ENCODE results near the gene TASL.
A peak's percentile ranks its signal among the peaks of the same experiment; 100 is the strongest.
"Not testable (repeated sequence)": the region's sequence is repeated elsewhere in the genome, so short reads cannot be mapped to it uniquely, and the experiment has no call there.

The TASL gene

DNA sequence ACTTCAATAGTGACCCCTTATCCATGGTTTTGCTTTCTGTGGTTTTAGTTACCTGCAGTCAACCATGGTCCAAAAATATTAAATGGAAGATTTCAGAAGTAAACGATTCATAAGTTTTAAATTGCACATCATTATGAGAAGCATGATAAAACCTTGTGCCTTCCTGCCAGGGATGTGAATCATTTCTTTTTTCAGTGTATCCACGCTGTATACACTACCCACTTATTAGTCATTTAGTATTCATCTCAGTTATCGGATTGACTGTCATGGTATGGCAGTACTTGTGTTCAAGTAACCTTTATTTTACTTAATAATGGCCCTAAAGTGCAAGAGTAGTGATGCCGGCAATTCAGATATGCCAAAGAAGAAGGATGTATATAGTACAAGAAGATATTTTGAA, 37.7 kb upstream of the TASL start:
- H3K4me3 ChIP-seq (ENCODE audit: low read depth, low read length), result no peak overlapping the region
- TF ChIP-seq POLR2A (IDR thresholded peaks at IDR 0.05; ENCODE audit: extremely low read depth, insufficient read length) (no peak), MYC (IDR thresholded peaks at IDR 0.05; ENCODE audit: low read depth, low read length) (no peak)
- TF ChIP-seq, protein P1, sequence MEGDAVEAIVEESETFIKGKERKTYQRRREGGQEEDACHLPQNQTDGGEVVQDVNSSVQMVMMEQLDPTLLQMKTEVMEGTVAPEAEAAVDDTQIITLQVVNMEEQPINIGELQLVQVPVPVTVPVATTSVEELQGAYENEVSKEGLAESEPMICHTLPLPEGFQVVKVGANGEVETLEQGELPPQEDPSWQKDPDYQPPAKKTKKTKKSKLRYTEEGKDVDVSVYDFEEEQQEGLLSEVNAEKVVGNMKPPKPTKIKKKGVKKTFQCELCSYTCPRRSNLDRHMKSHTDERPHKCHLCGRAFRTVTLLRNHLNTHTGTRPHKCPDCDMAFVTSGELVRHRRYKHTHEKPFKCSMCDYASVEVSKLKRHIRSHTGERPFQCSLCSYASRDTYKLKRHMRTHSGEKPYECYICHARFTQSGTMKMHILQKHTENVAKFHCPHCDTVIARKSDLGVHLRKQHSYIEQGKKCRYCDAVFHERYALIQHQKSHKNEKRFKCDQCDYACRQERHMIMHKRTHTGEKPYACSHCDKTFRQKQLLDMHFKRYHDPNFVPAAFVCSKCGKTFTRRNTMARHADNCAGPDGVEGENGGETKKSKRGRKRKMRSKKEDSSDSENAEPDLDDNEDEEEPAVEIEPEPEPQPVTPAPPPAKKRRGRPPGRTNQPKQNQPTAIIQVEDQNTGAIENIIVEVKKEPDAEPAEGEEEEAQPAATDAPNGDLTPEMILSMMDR (IDR thresholded peaks at IDR 0.05; ENCODE audit: low read depth, low read length), result no peak
- TF ChIP-seq, protein P2, sequence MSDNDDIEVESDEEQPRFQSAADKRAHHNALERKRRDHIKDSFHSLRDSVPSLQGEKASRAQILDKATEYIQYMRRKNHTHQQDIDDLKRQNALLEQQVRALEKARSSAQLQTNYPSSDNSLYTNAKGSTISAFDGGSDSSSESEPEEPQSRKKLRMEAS (IDR thresholded peaks at IDR 0.05; ENCODE audit: low read depth, low read length), result no peak
- no peak for DNase-seq (ENCODE audit: low read depth)

DNA sequence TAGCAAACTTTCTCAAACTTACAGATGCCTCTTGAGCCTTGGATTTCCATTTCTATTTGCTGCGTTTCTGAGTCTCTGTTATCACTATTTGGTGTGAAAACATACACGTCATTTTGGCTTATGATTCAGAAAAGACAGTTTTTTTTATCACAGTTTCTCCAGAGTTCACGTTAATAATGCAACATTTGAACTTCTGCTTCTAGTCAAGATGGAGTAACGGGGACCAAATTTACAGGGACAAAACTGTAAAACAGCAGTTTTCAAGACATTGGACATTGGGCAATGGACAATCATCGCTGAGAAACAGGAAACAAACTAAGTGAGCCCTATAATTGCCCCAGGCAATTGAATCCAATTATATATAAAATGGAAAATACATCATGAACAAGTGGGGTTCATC, 36.2 kb upstream of the TASL start:
- H3K4me3 ChIP-seq (ENCODE audit: low read depth, low read length), result peak overlapping the region; percentile 73
- TF ChIP-seq POLR2A (IDR thresholded peaks at IDR 0.05; ENCODE audit: extremely low read depth, insufficient read length) (no peak), MYC (IDR thresholded peaks at IDR 0.05; ENCODE audit: low read depth, low read length) (no peak)
- TF ChIP-seq, protein P2 (IDR thresholded peaks at IDR 0.05; ENCODE audit: low read depth, low read length), result no peak
- TF ChIP-seq, protein P1 (IDR thresholded peaks at IDR 0.05; ENCODE audit: low read depth, low read length), result no peak
- DNase-seq (ENCODE audit: low read depth), result peak; percentile 84

DNA sequence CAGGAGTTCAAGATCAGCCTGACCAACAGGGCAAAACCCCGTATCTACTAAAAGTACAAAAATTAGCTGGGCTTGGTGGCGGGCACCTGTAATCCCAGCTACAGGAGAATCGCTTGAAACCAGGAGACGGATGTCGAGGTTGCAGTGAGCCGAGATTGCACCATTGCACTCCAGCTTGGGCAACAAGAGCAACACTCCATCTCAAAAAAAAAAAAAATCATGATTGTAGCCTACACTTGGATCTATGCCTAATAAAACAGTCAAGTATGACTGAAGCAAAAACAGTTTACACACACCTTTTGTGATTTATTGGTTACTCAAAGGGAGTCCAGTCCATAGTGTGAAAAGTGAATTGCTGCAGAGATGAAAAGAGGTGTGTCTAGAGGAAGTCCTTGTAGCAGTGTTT, 34.7 kb upstream of the TASL start:
- DNase-seq (ENCODE audit: low read depth), result peak; percentile 42
- TF ChIP-seq POLR2A (IDR thresholded peaks at IDR 0.05; ENCODE audit: extremely low read depth, insufficient read length), result no peak
- TF ChIP-seq, protein P1 (IDR thresholded peaks at IDR 0.05; ENCODE audit: low read depth, low read length), result no peak
- no peak for TF ChIP-seq MYC (IDR thresholded peaks at IDR 0.05; ENCODE audit: low read depth, low read length)
- TF ChIP-seq, protein P2 (IDR thresholded peaks at IDR 0.05; ENCODE audit: low read depth, low read length), result no peak
- H3K4me3 ChIP-seq (ENCODE audit: low read depth, low read length), result peak overlapping the region; percentile 73

DNA sequence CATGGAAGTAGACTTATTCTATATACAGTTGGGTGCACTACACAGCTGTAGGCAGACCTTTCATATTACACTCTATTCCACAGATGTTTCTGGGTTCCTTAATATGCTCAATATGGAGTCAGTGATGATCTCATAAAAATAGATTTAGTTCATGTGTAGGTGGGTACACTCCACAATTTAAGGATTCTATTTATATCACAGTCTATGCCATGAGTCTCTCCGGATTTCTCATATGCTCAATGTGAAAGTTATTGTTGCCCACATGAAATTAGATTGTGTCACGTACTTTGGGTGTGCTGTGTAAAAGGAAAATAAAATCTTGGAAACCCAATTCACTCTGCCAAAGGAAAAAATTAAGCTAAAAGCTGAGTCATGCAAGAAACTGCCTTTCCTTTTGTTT, 32.5 kb upstream of the TASL start:
- no peak for DNase-seq (ENCODE audit: low read depth)
- no peak overlapping the region for H3K4me3 ChIP-seq (ENCODE audit: low read depth, low read length)
- TF ChIP-seq MYC (IDR thresholded peaks at IDR 0.05; ENCODE audit: low read depth, low read length) (no peak), POLR2A (IDR thresholded peaks at IDR 0.05; ENCODE audit: extremely low read depth, insufficient read length) (no peak)
- TF ChIP-seq, protein P1 (IDR thresholded peaks at IDR 0.05; ENCODE audit: low read depth, low read length), result no peak
- TF ChIP-seq, protein P2 (IDR thresholded peaks at IDR 0.05; ENCODE audit: low read depth, low read length), result no peak

DNA sequence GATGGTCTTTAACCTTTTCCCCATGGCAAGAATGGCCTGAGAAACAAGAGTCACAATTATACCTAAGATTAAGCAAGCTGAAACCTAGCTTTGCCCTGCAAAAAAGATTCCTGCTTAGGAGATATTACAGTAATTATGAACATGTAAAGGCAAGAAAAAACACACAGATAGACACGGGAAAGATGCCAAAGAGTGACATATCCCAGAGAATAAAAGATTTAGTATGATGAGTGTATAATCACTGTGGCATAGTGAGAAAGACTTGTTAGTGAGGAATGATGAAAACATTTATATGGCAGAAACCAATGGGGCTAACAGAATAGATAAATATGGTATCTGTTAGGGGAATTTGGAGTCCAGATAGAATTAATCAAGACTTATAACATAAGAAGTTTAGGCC, 29.6 kb upstream of the TASL start:
- no peak overlapping the region for H3K4me3 ChIP-seq (ENCODE audit: low read depth, low read length)
- no peak for DNase-seq (ENCODE audit: low read depth)
- TF ChIP-seq, protein P1 (IDR thresholded peaks at IDR 0.05; ENCODE audit: low read depth, low read length), result no peak
- TF ChIP-seq, protein P2 (IDR thresholded peaks at IDR 0.05; ENCODE audit: low read depth, low read length), result no peak
- TF ChIP-seq POLR2A (IDR thresholded peaks at IDR 0.05; ENCODE audit: extremely low read depth, insufficient read length) (no peak), MYC (IDR thresholded peaks at IDR 0.05; ENCODE audit: low read depth, low read length) (no peak)

DNA sequence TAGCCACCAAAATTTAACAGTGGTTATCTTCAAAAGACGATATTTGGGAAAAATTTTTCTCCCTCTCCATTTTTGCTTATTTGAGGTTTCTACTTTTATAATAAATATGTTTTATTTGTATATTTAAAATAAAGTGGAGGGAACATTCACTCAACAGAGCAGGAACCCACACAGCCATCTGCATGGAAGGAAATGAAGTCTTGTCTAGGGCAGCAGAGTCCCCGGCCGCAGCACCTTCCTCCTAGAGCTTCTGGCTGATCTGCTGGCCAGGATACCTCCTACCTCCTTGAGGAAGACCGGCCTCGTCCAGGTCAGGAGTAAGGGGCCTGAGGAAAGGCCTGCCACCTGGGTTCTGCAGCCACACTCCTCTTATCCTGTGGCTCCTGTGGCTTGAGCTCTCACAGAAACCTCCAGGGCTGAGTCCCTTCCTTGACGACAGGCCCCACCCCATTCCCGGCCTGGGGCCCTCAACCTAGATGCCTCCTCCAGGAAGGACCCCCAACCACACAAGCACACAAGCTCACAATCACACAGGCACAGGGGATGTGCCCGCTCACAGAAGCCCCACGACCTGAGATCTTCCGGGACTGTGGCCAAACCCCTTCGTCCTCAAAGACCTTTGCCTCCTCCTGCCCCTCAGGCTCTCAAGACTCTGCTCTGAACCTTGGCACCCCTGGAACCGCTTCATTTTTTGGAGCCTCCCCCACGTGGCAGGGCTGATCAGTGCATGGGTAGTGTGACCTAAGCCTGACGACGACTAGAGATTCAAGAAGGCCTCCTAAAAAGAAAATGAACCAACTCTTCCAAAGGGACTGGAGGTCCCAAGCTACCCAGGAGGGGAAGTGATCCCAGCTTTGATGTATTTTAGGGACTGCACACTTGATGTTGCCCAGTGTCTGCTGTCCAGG, 23.0 kb upstream of the TASL start:
- not testable (repeated sequence) for H3K4me3 ChIP-seq (ENCODE audit: low read depth, low read length); DNase-seq (ENCODE audit: low read depth)

Measured in NB4 (cell line).